MM.1S (cell line): ENCODE results near the gene CD276.
"Not testable (repeated sequence)": the region's sequence is repeated elsewhere in the genome, so short reads cannot be mapped to it uniquely, and the experiment has no call there.

Experiments used
- DNase-seq: peaks from one replicate; pipeline ENCODE4 v3.0.0-alpha.2; 2015
- H2AFZ ChIP-seq: fragments of 300-600 bp; sonication (generic); 2 replicates; pipeline ENCODE4 v1.6.0; 2016; ENCODE audit warnings: antibody characterized with exemption, low read length
- H3F3A ChIP-seq: fragments of 300-600 bp; sonication (generic); 2 replicates; pipeline ENCODE4 v1.6.1; 2016; ENCODE audit warnings: mild to moderate bottlenecking, antibody characterized with exemption, low read length, moderate library complexity, mixed read lengths; ENCODE audit not compliant: insufficient read depth
- H3K27ac ChIP-seq: fragments of 300-600 bp; sonication (generic); 2 replicates; pipeline ENCODE4 v1.5.1; 2016; ENCODE audit warnings: mild to moderate bottlenecking, low read length
- H3K27me3 ChIP-seq: fragments of 300-600 bp; sonication (generic); replicated peaks from 2 replicates; pipeline ENCODE4 v1.6.0; 2016; ENCODE audit warnings: low read length; ENCODE audit not compliant: insufficient read depth
- H3K36me3 ChIP-seq: fragments of 300-600 bp; sonication (generic); replicated peaks from 2 replicates; pipeline ENCODE4 v1.6.1; 2016; ENCODE audit warnings: mild to moderate bottlenecking, low read length, mixed read lengths; ENCODE audit not compliant: insufficient read depth
- H3K4me1 ChIP-seq: fragments of 300-600 bp; sonication (generic); 2 replicates; pipeline ENCODE4 v1.6.1; 2016; ENCODE audit warnings: low read length, mixed read lengths
- H3K4me2 ChIP-seq: fragments of 300-600 bp; sonication (generic); 2 replicates; pipeline ENCODE4 v1.6.0; 2016; ENCODE audit warnings: low read depth, low read length
- H3K4me3 ChIP-seq: fragments of 300-600 bp; sonication (generic); 2 replicates; pipeline ENCODE4 v1.5.1; 2016; ENCODE audit warnings: low read length, mixed read lengths
- H3K79me2 ChIP-seq: fragments of 300-600 bp; sonication (generic); 2 replicates; pipeline ENCODE4 v1.6.1; 2016; ENCODE audit warnings: mixed run types, low read length, mixed read lengths
- H3K9ac ChIP-seq: fragments of 300-600 bp; sonication (generic); 2 replicates; pipeline ENCODE4 v1.6.1; 2016; ENCODE audit warnings: low read length, mixed read lengths
- H3K9me2 ChIP-seq: fragments of 300-600 bp; sonication (generic); replicated peaks from 2 replicates; pipeline ENCODE4 v1.6.1; 2016; ENCODE audit warnings: mild to moderate bottlenecking, low read length, mixed read lengths; ENCODE audit not compliant: insufficient read depth
- H3K9me3 ChIP-seq: fragments of 300-600 bp; sonication (generic); replicated peaks from 2 replicates; pipeline ENCODE4 v1.6.1; 2016; ENCODE audit warnings: mild to moderate bottlenecking, low read length, mixed read lengths; ENCODE audit not compliant: insufficient read depth
- H4K20me1 ChIP-seq: fragments of 300-600 bp; sonication (generic); 2 replicates; pipeline ENCODE4 v1.6.1; 2016; ENCODE audit warnings: mild to moderate bottlenecking, low read length, moderate library complexity, mixed read lengths; ENCODE audit not compliant: insufficient read depth
- CTCF ChIP-seq: fragments of 300-600 bp; sonication (generic); IDR thresholded peaks from 2 replicates; pipeline ENCODE4 v1.5.1; 2016; ENCODE audit warnings: antibody characterized with exemption, low read length, mixed read lengths
- EZH2 ChIP-seq: fragments of 300-600 bp; sonication (generic); optimal IDR thresholded peaks from 2 replicates; pipeline ENCODE3; 2017; ENCODE audit warnings: low read depth, mild to moderate bottlenecking, antibody characterized with exemption, low read length, mixed read lengths
- EZH2phosphoT487 ChIP-seq: fragments of 300-600 bp; sonication (generic); IDR thresholded peaks from 2 replicates; pipeline ENCODE4 v1.6.1; 2018; ENCODE audit warnings: antibody characterized with exemption, low read length

The CD276 gene

DNA sequence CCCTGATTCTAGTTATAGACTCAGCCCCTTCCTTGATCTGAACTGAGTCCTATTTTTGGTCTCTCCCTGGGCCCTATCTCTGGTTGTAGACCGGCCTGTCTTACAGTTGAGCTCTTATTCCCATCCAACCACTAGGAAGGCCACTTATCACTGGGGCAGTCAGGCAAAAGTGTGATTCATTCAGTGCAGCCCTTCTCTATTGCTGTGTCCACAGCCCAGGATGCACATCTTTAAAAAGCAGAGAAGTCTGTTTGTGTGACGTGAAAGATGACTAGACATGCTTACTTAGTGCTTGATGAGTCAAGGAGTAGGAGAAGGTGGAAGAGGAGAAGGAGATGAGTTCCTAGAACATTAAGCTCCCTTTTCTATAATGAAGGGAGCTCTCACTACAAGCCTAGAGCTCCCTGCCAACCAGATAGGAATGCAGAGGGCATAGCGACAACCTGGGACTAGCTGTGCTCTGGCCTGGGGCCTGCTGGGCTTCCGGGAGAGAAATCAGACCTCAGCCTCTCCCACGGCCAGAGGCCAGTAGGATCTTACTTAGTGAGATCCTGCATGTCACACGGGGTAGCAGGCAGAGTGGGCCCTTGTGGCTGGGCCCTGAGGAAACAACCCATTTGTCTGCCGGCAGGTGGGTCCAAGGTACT lies 43.3 kb downstream of the CD276 start:
- H3K27me3 ChIP-seq, result no peaks in the 10 kb centered on the region
- no peak for DNase-seq
- H3K4me3 ChIP-seq, result no peak overlapping the region
- H3K9me3 ChIP-seq, result no peaks in the 10 kb centered on the region
- no peaks in the 10 kb centered on the region for H3K36me3 ChIP-seq
- no peak overlapping the region for H2AFZ ChIP-seq
- H3K27ac ChIP-seq, result no peak overlapping the region
- no peak overlapping the region for H3K9ac ChIP-seq
- no peak overlapping the region for H3K4me2 ChIP-seq
- no peaks in the 10 kb centered on the region for H3K4me1 ChIP-seq
- H4K20me1 ChIP-seq, result no peaks in the 10 kb centered on the region
- TF ChIP-seq EZH2phosphoT487, result no peak
- TF ChIP-seq EZH2, result no peak
- no peak for TF ChIP-seq CTCF
- H3F3A ChIP-seq, result no peaks in the 10 kb centered on the region
- H3K79me2 ChIP-seq, result no peaks in the 10 kb centered on the region
- no peaks in the 10 kb centered on the region for H3K9me2 ChIP-seq

DNA sequence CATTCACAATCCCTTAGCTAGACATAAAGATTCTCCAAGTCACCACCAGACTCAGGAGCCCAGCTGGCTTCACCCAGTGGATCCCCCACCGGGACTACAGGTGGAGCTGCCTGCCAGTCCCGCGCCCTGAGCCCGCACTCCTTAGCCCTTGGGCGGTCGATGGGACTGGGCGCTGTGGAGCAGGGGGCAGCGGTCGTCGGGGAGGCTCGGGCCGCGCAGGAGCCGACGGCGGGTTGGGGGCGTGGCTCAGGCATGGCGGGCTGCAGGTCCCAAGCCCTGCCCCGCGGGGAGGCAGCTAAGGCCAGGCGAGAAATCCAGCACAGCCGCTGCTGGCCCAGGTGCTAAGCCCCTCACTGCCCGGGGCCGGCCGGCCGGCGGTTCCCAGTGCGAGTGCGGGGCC lies 47.9 kb downstream of the CD276 start:
- not testable (repeated sequence) for H3K4me1 ChIP-seq, H3K79me2 ChIP-seq, H3K36me3 ChIP-seq, H3K9ac ChIP-seq, H3F3A ChIP-seq, H4K20me1 ChIP-seq, H3K9me2 ChIP-seq, H3K9me3 ChIP-seq, DNase-seq, H3K4me3 ChIP-seq, H3K4me2 ChIP-seq, H2AFZ ChIP-seq, H3K27ac ChIP-seq, H3K27me3 ChIP-seq

DNA sequence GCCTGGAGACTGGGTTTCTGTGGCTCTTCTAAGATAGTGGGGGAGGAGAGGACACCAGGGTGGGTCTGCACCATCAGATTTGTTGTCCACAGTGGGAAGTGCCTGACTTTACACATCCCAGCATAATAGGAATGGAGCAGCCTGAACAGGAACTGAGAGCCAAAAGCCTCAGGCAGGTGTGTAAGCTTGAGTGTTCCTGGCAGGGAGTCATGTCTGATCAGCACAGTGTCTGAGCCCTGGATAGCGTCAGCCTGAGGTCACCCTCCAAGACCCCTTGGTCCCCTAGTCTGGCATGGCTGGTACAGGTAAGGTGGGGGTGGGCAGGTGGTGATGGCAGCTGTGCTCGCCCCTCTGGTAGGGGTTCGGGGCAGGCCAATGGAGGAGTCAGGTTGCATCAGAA lies 48.7 kb downstream of the CD276 start:
- no peak overlapping the region for H3K9ac ChIP-seq
- H3K9me3 ChIP-seq, result no peaks in the 10 kb centered on the region
- H4K20me1 ChIP-seq, result no peaks in the 10 kb centered on the region
- H3K36me3 ChIP-seq, result no peaks in the 10 kb centered on the region
- TF ChIP-seq CTCF, result no peak
- no peak for TF ChIP-seq EZH2phosphoT487
- no peak for TF ChIP-seq EZH2
- no peak for DNase-seq
- no peaks in the 10 kb centered on the region for H3K4me1 ChIP-seq
- H3F3A ChIP-seq, result no peaks in the 10 kb centered on the region
- H3K4me3 ChIP-seq, result no peak overlapping the region
- no peaks in the 10 kb centered on the region for H3K79me2 ChIP-seq
- H3K27me3 ChIP-seq, result no peaks in the 10 kb centered on the region; the same call in 1 of the 2 replicates
- H3K4me2 ChIP-seq, result no peak overlapping the region
- H2AFZ ChIP-seq, result no peak overlapping the region
- H3K9me2 ChIP-seq, result no peaks in the 10 kb centered on the region
- H3K27ac ChIP-seq, result no peak overlapping the region

- no peak overlapping the region for H3K9ac ChIP-seq
- no peaks in the 10 kb centered on the region for H3K9me2 ChIP-seq
- no peak overlapping the region for H3K27ac ChIP-seq
- H3K9me3 ChIP-seq, result no peaks in the 10 kb centered on the region
- no peaks in the 10 kb centered on the region for H4K20me1 ChIP-seq
- no peaks in the 10 kb centered on the region for H3F3A ChIP-seq
- no peaks in the 10 kb centered on the region; the same call in 1 of the 2 replicates for H3K27me3 ChIP-seq
- no peak overlapping the region for H2AFZ ChIP-seq
- no peaks in the 10 kb centered on the region for H3K4me1 ChIP-seq
- H3K79me2 ChIP-seq, result no peaks in the 10 kb centered on the region
- H3K36me3 ChIP-seq, result no peaks in the 10 kb centered on the region
- TF ChIP-seq CTCF, result no peak
- no peak for TF ChIP-seq EZH2phosphoT487
- TF ChIP-seq EZH2, result no peak
- no peak for DNase-seq
- no peak overlapping the region for H3K4me3 ChIP-seq
- no peak overlapping the region for H3K4me2 ChIP-seq
These were observed 53.4 kb downstream of the CD276 start for GRCh38 chr15:73737535-73737934.
